GM18951 (cell line): ENCODE data around the gene TACC2.
"Not testable (repeated sequence)": the region's sequence is repeated elsewhere in the genome, so short reads cannot be mapped to it uniquely, and the experiment has no call there.

Source experiments
- POLR2A ChIP-seq: IDR thresholded peaks from 4 replicates; pipeline ENCODE4 v1.6.1; 2011; ENCODE audit warnings: mild to moderate bottlenecking; ENCODE audit not compliant: insufficient read length, insufficient read depth; ENCODE audit errors: extremely low read depth
- in situ Hi-C: fragments of 300-500 bp; cut with MboI; formaldehyde crosslinking; loops from one replicate; pipeline ENCODE4 v1.12.0; 2022; ENCODE audit warnings: low sequenced_read_pairs, mixed read lengths, inconsistent platforms; ENCODE audit not compliant: unreplicated experiment

TACC2 gene

GRCh38 chr10:122068844-122069243, 79.9 kb downstream of the TACC2 start:
- in situ Hi-C loops = no loop called here

DNA sequence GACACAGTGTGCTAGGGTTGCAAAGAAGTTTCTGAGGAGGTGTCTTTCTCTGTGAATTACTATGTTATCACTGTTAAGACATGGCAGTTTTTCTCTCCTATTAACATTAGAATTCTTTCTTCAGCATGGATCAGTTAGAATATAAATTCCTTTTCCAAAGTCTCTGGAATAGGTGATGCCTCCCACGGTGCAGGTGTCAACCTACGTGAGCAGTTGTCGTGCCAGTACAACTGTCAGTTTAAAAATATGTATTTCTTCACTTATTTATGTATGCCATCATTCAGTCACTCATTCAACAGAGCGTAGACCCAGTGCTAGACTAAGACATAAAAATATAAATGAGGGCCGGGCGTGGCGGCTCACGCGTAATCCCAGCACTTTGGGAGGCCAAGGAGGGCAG, 83.5 kb downstream of the TACC2 start:
- in situ Hi-C loops = no loop called here
- TF ChIP-seq POLR2A = no peak

More at GRCh38 chr10:122068844-122069243, 79.9 kb downstream of the TACC2 start:
- TF ChIP-seq POLR2A = no peak

GRCh38 chr10:122073508-122073907, 84.5 kb downstream of the TACC2 start:
- TF ChIP-seq POLR2A = no peak
- in situ Hi-C loops = no loop called here

- TF ChIP-seq POLR2A = no peak
- in situ Hi-C loops = no loop called here
Observed at GRCh38 chr10:122075171-122075570, 86.2 kb downstream of the TACC2 start.

- in situ Hi-C loops = not testable (repeated sequence)
Observed at GRCh38 chr10:122075876-122076275, 86.9 kb downstream of the TACC2 start.

- TF ChIP-seq POLR2A = no peak
- in situ Hi-C loops = no loop called here
Observed at GRCh38 chr10:122077311-122077875, 88.4 kb downstream of the TACC2 start.

DNA sequence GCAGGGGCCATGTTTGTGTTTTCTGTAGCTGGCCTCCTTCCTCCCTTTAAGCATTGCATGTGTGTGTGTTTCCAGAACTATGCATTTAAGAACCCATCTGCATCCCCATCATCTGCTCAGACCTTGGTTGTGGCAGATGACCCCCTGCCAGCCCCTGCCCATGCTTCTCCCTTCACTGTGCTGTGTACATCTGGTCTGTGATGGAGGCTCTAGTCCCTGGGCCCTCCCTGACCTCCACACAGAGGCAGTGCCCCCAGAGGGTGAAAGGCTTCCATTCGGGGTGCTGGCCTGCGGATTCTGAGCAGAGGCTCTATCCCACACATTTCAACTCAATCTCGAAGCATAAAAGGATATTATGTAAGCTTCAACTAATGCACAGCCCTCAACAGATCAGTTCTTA, 89.4 kb downstream of the TACC2 start:
- no peak for TF ChIP-seq POLR2A
- in situ Hi-C loops = no loop called here

DNA sequence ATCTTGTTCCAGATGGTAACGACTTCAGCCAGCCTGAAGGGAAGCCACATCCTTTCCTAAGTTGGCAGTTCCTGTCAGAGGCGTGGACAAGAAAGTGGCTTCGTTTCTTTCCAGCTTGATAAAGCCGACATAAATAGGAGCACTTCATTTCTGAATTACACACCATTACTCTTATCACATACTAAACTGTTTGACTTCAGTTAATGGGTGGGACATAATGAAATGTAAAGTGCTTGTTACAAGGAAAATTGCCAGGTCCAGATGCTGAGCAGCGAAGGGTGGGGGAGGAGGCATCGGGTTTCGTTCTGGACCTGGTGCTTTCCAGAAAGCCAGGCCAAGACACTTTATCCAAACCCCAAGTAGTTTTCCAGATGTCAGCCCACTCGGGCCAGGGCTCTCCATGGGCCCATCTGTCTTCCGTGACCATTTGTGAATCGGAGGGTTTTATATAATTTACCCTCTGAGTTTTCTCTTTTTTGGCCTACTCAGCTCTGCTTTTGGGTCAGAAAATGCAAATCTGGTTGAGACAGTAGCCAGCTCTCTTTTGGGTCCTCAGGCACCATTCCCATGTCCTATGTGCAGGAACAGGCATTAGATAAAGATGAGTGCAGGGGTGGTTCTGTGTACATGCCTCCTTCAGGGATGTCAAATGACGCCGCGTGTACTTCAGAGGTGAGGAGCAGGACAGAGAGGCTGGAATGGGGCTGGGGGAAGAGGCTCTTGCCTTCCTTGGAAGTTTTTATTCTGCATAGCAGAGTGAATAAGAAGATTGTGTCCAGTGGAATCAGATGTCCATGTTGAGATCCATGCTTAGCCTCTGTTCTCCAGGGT, 90.2 kb downstream of the TACC2 start:
- in situ Hi-C loops = no loop called here
- no peak for TF ChIP-seq POLR2A

DNA sequence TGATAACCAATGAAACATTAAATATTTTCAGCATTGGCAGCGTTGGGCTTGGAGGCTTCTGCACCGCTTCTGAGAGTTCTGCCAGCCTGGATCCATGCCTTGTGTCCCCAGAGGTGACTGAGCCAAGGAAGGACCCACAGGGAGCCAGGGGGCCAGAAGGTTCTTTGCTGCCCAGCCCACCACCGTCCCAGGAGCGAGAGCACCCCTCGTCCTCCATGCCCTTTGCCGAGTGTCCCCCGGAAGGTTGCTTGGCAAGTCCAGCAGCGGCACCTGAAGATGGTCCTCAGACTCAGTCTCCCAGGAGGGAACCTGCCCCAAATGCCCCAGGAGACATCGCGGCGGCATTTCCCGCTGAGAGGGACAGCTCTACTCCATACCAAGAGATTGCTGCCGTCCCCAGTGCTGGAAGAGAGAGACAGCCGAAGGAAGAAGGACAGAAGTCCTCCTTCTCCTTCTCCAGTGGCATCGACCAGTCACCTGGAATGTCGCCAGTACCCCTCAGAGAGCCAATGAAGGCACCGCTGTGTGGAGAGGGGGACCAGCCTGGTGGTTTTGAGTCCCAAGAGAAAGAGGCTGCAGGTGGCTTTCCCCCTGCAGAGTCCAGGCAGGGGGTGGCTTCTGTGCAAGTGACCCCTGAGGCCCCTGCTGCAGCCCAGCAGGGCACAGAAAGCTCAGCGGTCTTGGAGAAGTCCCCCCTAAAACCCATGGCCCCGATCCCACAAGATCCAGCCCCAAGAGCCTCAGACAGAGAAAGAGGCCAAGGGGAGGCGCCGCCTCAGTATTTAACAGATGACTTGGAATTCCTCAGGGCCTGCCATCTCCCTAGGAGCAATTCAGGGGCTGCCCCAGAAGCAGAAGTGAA, 93.9 kb downstream of the TACC2 start:
- in situ Hi-C loops = no loop called here
- TF ChIP-seq POLR2A = no peak

DNA sequence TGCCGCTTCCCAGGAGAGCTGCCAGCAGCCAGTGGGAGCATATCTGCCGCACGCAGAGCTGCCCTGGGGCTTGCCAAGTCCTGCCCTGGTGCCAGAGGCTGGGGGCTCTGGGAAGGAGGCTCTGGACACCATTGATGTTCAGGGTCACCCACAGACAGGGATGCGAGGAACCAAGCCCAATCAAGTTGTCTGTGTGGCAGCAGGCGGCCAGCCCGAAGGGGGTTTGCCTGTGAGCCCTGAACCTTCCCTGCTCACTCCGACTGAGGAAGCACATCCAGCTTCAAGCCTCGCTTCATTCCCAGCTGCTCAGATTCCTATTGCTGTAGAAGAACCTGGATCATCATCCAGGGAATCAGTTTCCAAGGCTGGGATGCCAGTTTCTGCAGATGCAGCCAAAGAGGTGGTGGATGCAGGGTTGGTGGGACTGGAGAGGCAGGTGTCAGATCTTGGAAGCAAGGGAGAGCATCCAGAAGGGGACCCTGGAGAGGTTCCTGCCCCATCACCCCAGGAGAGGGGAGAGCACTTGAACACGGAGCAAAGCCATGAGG, 94.6 kb downstream of the TACC2 start:
- in situ Hi-C loops = no loop called here

GRCh38 chr10:122084286-122085041, 95.5 kb downstream of the TACC2 start:
- in situ Hi-C loops = no loop called here
- TF ChIP-seq POLR2A = no peak

More for the DNA sequence above, 94.6 kb downstream of the TACC2 start:
- no peak for TF ChIP-seq POLR2A

- in situ Hi-C loops = no loop called here
- no peak for TF ChIP-seq POLR2A
Observed at GRCh38 chr10:122085423-122085911, 96.5 kb downstream of the TACC2 start.

- in situ Hi-C loops = no loop called here
- TF ChIP-seq POLR2A = no peak
Observed at GRCh38 chr10:122086416-122087240, 97.7 kb downstream of the TACC2 start.
